Kidney tubule cell (primary cell): ENCODE measurements around the gene AXDND1.
A peak's percentile ranks its signal among the peaks of the same experiment; 100 is the strongest.
"Not testable (repeated sequence)": the region's sequence is repeated elsewhere in the genome, so short reads cannot be mapped to it uniquely, and the experiment has no call there.

ENCODE experiments used
- DNase-seq: peaks from one replicate; pipeline ENCODE4 v3.0.0-alpha.2; 2018; ENCODE audit warnings: low spot score

The AXDND1 gene

GRCh38 chr1:179465661-179466060 is 99.9 kb downstream of the AXDND1 start:
- DNase-seq: not testable (repeated sequence)

GRCh38 chr1:179474713-179475112 is 108.9 kb downstream of the AXDND1 start:
- DNase-seq: no peak

- no peak for DNase-seq
Measured at GRCh38 chr1:179476484-179476883, 110.7 kb downstream of the AXDND1 start.

GRCh38 chr1:179478370-179478769 is 112.6 kb downstream of the AXDND1 start:
- DNase-seq: no peak

- no peak for DNase-seq
Measured at GRCh38 chr1:179490611-179491010, 124.8 kb downstream of the AXDND1 start.

GRCh38 chr1:179493323-179493722 is 127.6 kb downstream of the AXDND1 start:
- peak; percentile 4 for DNase-seq

GRCh38 chr1:179506199-179506598 is 140.4 kb downstream of the AXDND1 start:
- DNase-seq: no peak

GRCh38 chr1:179509384-179509783 is 143.6 kb downstream of the AXDND1 start:
- DNase-seq: no peak

GRCh38 chr1:179510038-179510437 is 144.3 kb downstream of the AXDND1 start:
- DNase-seq: no peak

GRCh38 chr1:179516976-179517705 is 151.4 kb downstream of the AXDND1 start:
- DNase-seq: no peak

GRCh38 chr1:179518544-179518943 is 152.8 kb downstream of the AXDND1 start:
- DNase-seq: not testable (repeated sequence)

- no peak for DNase-seq
Measured at GRCh38 chr1:179529482-179530195, 163.9 kb downstream of the AXDND1 start.

- no peak for DNase-seq
Measured at GRCh38 chr1:179530352-179530751, 164.6 kb downstream of the AXDND1 start.

- no peak for DNase-seq
Measured at GRCh38 chr1:179541774-179542173, 176.0 kb downstream of the AXDND1 start.

- DNase-seq: no peak
Measured at GRCh38 chr1:179545321-179545720, 179.6 kb downstream of the AXDND1 start.

- no peak for DNase-seq
Measured at GRCh38 chr1:179547021-179547535, 181.3 kb downstream of the AXDND1 start.

GRCh38 chr1:179548666-179549367 is 183.0 kb downstream of the AXDND1 start:
- no peak for DNase-seq

GRCh38 chr1:179549368-179549700 is 183.6 kb downstream of the AXDND1 start:
- DNase-seq: no peak

GRCh38 chr1:179550746-179551682 is 185.2 kb downstream of the AXDND1 start:
- DNase-seq: peak; percentile 38

GRCh38 chr1:179554427-179554826 is 188.7 kb downstream of the AXDND1 start:
- no peak for DNase-seq

- no peak for DNase-seq
Measured at GRCh38 chr1:179558078-179558477, 192.3 kb downstream of the AXDND1 start.
